Ectodermal cell (in vitro differentiated cells): ENCODE measurements around the gene NIT2.
"Not testable (repeated sequence)": the region's sequence is repeated elsewhere in the genome, so short reads cannot be mapped to it uniquely, and the experiment has no call there.

Experiments used
- H3K27ac ChIP-seq: 2 replicates; pipeline ENCODE4 v1.7.0; 2013; ENCODE audit warnings: mild to moderate bottlenecking, low read depth, low read length; ENCODE audit not compliant: insufficient read depth, poor library complexity, severe bottlenecking
- H3K27me3 ChIP-seq: 2 replicates; pipeline ENCODE4 v1.7.0; 2013; ENCODE audit warnings: mild to moderate bottlenecking, low read length; ENCODE audit not compliant: insufficient read depth, control insufficient read depth, poor library complexity, severe bottlenecking
- H3K36me3 ChIP-seq: one replicate; pipeline ENCODE4 v1.7.0; 2013; ENCODE audit warnings: low read length; ENCODE audit not compliant: control insufficient read depth, insufficient read depth
- H3K4me1 ChIP-seq: one replicate; pipeline ENCODE4 v1.7.0; 2013; ENCODE audit warnings: low read length; ENCODE audit not compliant: control insufficient read depth, insufficient read depth
- H3K4me3 ChIP-seq: 2 replicates; pipeline ENCODE4 v1.7.0; 2013; ENCODE audit warnings: low read depth, low read length, control low read depth; ENCODE audit not compliant: insufficient read depth
- H3K9me3 ChIP-seq: 2 replicates; pipeline ENCODE4 v1.7.0; 2013; ENCODE audit warnings: mild to moderate bottlenecking, low read length, moderate library complexity; ENCODE audit not compliant: control insufficient read depth
- WGBS, 2 experiments: methylation state at CpG; one replicate each; pipeline ENCODE4 v1.1.7; 2013; ENCODE audit warnings: missing lambda C conversion rate in 2 of 2; 5-methylcytosine and 5-hydroxymethylcytosine counted together

The NIT2 gene

DNA sequence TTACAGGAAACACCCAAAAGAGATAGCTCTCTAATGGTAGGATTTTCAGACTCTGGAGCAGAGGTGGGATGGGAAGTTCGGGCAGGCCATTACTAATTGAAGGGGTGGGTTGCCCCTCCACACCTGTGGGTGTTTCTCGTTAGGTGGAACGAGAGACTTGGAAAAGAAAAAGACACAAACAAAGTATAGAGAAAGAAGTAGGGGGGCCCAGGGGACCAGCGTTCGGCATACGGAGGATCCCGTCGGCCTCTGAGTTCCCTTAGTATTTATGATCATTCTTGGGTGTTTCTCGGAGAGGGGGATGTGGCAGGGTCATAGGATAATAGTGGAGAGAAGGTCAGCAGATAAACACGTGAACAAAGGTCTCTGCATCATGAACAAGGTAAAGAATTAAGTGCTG, 1.7 kb downstream of the NIT2 start:
- H3K27ac ChIP-seq, H3K36me3 ChIP-seq, H3K4me1 ChIP-seq, H3K4me3 ChIP-seq, H3K9me3 ChIP-seq: not testable (repeated sequence)
- WGBS, 2 experiments, result 92 to 95% methylated on average over 9 of the region's 10 CpGs
- peaks cover 14% of the 10 kb centered on the region for H3K27me3 ChIP-seq

DNA sequence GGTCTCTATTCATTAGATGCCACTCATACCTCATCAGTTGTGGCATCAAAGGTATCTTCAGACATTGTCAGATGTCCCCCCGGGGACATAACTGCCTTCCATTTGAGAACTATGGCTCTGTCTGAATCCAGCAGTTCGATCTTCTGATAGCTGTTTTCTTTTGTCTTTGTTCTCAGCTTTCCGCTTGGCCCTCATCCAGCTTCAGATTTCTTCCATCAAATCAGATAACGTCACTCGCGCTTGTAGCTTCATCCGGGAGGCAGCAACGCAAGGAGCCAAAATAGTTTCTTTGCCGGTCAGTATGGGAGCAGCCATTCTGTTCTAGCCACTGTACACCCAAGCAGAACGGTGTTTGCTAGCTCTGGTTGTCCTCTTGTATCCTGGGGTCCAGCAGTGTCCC, 4.4 kb downstream of the NIT2 start:
- no peaks in the 10 kb centered on the region for H3K9me3 ChIP-seq
- H3K27ac ChIP-seq, result no peak overlapping the region
- 94 to 97% methylated on average over 10 of the region's 10 CpGs for WGBS, 2 experiments
- peaks cover 5% of the 10 kb centered on the region for H3K27me3 ChIP-seq
- H3K36me3 ChIP-seq, result peaks cover 5% of the 10 kb centered on the region
- no peak overlapping the region for H3K4me3 ChIP-seq
- peaks cover 9% of the 10 kb centered on the region for H3K4me1 ChIP-seq

DNA sequence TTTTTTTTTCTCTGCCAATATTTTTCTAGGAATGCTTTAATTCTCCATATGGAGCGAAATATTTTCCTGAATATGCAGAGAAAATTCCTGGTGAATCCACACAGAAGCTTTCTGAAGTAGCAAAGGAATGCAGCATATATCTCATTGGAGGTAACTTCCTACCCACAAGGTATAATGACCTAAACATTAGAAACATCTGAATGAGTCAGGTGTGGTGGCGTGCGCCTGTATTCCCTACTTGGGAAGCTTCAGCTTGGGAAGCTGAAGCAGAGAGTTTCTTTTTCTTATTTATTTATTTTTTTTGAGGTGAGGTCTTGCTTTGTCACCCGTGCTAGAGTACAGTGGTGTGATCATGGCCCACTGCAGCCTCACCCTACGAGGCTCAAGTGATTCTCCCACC, 5.2 kb downstream of the NIT2 start:
- Histone ChIP-seq H3K27me3 (no peaks in the 10 kb centered on the region), H3K4me1 (peaks cover 9% of the 10 kb centered on the region), H3K9me3 (no peaks in the 10 kb centered on the region), H3K27ac (no peak overlapping the region), H3K4me3 (no peak overlapping the region), H3K36me3 (peaks cover 5% of the 10 kb centered on the region)
- WGBS, 2 experiments, result 91 to 93% methylated on average over 4 to 5 of the region's 5 CpGs

DNA sequence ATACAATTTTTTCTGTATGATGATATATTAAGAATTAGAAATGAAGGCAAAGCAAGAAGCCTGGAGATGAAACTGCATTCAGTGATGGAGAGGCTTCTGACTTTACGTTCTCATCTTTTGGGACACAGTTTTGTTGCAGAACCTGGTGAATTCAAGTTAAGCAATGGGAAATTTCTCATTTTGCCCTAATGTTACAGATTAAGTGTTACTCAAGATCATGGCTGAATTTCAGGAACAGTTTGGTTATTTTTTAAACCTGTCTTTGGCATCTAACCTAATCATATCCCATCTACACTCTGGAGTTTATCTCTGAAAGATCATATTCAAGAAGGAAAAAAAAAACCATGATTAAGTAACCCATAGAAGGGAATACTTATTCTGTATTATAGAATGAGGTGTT, 6.0 kb downstream of the NIT2 start:
- Histone ChIP-seq H3K27ac (no peak overlapping the region), H3K36me3 (peaks cover 5% of the 10 kb centered on the region), H3K4me3 (no peak overlapping the region), H3K9me3 (no peaks in the 10 kb centered on the region), H3K4me1 (peaks cover 1% of the 10 kb centered on the region), H3K27me3 (no peaks in the 10 kb centered on the region)
- 95 to 96% methylated on average over 1 of the region's 1 CpG for WGBS, 2 experiments

DNA sequence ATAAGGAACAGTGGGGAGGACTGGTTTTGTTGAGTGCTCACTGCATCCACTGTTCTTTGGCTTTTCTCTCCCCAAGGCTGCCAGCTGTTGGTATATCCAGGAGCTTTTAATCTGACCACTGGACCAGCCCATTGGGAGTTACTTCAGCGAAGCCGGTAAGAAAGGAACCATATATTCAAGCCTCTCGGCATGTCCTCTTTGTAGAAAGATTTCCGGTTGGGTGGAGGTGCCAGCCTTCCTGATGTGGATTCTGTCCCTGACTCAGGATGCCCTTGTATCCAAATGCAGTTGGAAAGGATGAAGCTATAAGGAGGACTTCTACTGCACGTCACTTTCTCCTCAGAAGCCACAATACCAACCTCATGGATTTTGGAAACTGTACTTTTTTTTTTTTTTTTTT, 14.2 kb downstream of the NIT2 start:
- no peaks in the 10 kb centered on the region for H3K4me1 ChIP-seq
- no peak overlapping the region for H3K27ac ChIP-seq
- H3K9me3 ChIP-seq, result no peaks in the 10 kb centered on the region
- H3K27me3 ChIP-seq, result no peaks in the 10 kb centered on the region
- no peak overlapping the region for H3K4me3 ChIP-seq
- 93 to 94% methylated on average over 5 of the region's 5 CpGs for WGBS, 2 experiments
- no peaks in the 10 kb centered on the region for H3K36me3 ChIP-seq

DNA sequence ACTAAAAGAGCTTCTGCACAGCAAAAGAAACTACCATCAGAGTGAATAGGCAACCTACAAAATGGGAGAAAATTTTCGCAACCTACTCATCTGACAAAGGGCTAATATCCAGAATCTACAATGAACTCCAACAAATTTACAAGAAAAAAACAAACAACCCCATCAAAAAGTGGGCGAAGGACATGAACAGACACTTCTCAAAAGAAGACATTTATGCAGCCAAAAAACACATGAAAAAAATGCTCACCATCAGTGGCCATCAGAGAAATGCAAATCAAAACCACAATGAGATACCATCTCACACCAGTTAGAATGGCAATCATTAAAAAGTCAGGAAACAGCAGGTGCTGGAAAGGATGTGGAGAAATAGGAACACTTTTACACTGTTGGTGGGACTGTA, 17.2 kb downstream of the NIT2 start:
- H3K27me3 ChIP-seq, H3K27ac ChIP-seq, H3K4me1 ChIP-seq, H3K36me3 ChIP-seq, H3K4me3 ChIP-seq, H3K9me3 ChIP-seq: not testable (repeated sequence)
- WGBS, 2 experiments, result 83% methylated on average over 2 of the region's 2 CpGs; no CpG with 5 or more reads in 1 of the 2 experiments

DNA sequence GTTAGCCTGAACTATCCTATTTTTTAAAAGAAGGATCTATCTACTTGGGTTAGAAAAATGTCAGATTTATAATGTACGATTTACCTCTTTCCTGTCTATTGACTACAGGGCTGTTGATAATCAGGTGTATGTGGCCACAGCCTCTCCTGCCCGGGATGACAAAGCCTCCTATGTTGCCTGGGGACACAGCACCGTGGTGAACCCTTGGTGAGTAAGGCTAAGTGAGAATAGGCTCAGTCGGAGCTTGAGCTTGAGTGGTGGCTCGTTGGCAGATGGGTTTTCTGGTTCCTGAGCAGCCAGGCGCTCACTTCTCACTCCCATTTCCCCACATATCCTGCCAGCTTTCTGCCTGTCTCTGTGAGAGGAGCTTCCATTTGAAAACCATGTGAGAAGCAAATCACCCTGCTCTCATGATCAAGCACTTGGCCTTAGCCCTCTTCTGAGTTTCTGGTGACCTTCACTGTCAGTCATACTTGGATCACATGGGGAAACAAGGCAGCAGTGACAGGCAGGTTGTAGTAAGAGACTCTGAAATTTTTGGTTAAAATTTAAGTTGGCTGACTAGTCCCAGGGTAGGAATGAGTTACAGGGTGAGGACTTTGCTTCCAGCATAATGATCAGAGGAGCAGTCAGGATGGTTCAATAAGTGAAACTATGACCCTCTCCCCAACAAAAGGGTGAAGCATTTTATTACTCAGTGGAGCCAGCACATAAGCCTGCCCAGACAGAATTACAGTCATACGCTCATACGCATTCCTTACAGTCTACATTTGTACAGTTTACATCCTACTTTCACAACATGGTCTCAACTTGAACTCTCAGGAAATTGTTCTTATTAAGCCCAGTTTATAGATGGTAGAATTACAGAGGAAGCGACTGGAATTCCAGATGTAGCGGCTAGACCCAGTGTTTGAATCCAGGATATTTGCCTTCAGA, 18.0 kb downstream of the NIT2 start:
- Histone ChIP-seq H3K4me3 (no peak overlapping the region), H3K27ac (no peak overlapping the region), H3K27me3 (no peaks in the 10 kb centered on the region), H3K36me3 (peaks cover 4% of the 10 kb centered on the region), H3K4me1 (no peaks in the 10 kb centered on the region), H3K9me3 (no peaks in the 10 kb centered on the region)
- WGBS, 2 experiments, result 93 to 97% methylated on average over 10 of the region's 10 CpGs

DNA sequence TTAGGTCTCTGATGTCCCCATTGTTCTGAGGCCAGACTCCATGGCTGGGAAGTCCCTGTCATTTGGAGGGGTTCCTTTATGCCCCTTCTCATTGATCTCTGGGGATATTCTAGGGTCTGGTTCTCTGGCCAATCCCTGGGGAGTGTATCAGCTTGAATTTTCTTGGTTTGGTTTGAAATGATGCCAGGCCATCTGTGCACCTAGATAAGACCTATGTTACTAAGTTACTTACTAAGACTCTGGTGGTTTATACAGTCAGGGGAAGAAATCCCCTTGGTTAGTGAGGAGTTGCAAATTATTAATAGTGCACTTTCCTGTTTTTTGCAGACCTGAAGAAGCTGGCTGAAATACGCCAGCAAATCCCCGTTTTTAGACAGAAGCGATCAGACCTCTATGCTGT, 20.3 kb downstream of the NIT2 start:
- peaks cover 4% of the 10 kb centered on the region for H3K36me3 ChIP-seq
- no peaks in the 10 kb centered on the region for H3K9me3 ChIP-seq
- H3K27ac ChIP-seq, result no peak overlapping the region
- 83 to 98% methylated on average over 3 of the region's 3 CpGs for WGBS, 2 experiments
- no peaks in the 10 kb centered on the region for H3K4me1 ChIP-seq
- H3K27me3 ChIP-seq, result no peaks in the 10 kb centered on the region
- no peak overlapping the region for H3K4me3 ChIP-seq

DNA sequence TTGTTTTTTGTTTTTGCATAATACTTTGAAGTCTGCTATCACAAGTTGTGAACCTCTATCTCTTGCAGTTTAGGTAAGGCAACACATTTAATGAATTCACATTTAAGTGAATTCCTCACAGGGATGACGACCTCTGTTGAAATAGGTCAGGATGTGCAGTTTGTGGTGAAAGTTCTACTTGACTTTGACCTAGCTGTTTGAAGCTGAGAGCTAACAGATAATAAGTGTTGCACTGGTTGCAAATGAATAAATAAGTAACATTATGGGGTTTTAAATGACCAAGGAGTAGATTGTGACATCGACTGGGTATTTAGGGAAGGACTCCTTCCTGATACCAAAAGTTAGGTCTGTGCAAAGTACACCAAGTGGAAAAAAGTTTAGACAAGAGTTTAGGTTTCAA, 23.9 kb downstream of the NIT2 start:
- WGBS, 2 experiments, result 93 to 98% methylated on average over 2 of the region's 2 CpGs
- Histone ChIP-seq H3K4me3 (no peak overlapping the region), H3K36me3 (peaks cover 17% of the 10 kb centered on the region), H3K4me1 (no peaks in the 10 kb centered on the region), H3K27ac (no peak overlapping the region), H3K9me3 (no peaks in the 10 kb centered on the region), H3K27me3 (no peaks in the 10 kb centered on the region)

DNA sequence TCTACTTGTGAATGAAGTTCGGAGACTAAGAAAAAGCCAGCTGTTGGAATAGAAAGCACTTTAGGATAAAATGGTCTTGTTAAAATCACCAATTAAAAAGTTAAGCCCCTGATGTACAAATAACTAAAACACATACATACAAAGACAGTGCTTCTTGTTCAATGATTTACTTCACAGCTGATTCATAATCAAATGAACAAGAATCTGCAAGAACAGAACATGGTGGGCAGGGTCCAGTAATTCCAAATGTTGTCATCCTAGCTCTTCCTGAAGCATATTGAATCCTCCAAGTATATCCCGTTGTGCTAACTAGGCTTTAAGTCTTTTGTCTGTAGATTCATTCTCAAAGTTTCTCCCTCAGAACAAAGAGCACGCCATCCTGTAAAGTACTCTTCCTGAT, 24.5 kb downstream of the NIT2 start:
- no peaks in the 10 kb centered on the region for H3K9me3 ChIP-seq
- H3K27ac ChIP-seq, result no peak overlapping the region
- peaks cover 17% of the 10 kb centered on the region for H3K36me3 ChIP-seq
- no peaks in the 10 kb centered on the region for H3K27me3 ChIP-seq
- 92 to 93% methylated on average over 2 to 3 of the region's 3 CpGs for WGBS, 2 experiments
- H3K4me3 ChIP-seq, result no peak overlapping the region
- H3K4me1 ChIP-seq, result no peaks in the 10 kb centered on the region
